HG02870 (cell line): Measurements from ENCODE around the gene CPNE2.
"Not testable (repeated sequence)": the region's sequence is repeated elsewhere in the genome, so short reads cannot be mapped to it uniquely, and the experiment has no call there.

ENCODE experiments used
- ATAC-seq: cut with Tn5 transposase; IDR thresholded peaks from one replicate; pipeline ENCODE4 v1.9.1; 2021; ENCODE audit warnings: mild to moderate bottlenecking, moderate library complexity; ENCODE audit not compliant: unreplicated experiment

CPNE2 gene

GRCh38 chr16:57096793-57097192 is 4.4 kb downstream of the CPNE2 start:
- ATAC-seq, result no peak

- no peak for ATAC-seq
These were observed 5.9 kb downstream of the CPNE2 start for GRCh38 chr16:57098188-57098841.

- ATAC-seq, result not testable (repeated sequence)
These were observed 7.6 kb downstream of the CPNE2 start for GRCh38 chr16:57099965-57100364.

- ATAC-seq, result no peak
These were observed 8.1 kb downstream of the CPNE2 start for GRCh38 chr16:57100445-57100844.

- no peak for ATAC-seq
These were observed 10.8 kb downstream of the CPNE2 start for GRCh38 chr16:57102888-57103851.

GRCh38 chr16:57104706-57105105 is 12.3 kb downstream of the CPNE2 start:
- ATAC-seq, result no peak

GRCh38 chr16:57105184-57105583 is 12.8 kb downstream of the CPNE2 start:
- ATAC-seq, result no peak

- no peak for ATAC-seq
These were observed 14.4 kb downstream of the CPNE2 start for GRCh38 chr16:57106767-57107166.

GRCh38 chr16:57107321-57107922 is 15.0 kb downstream of the CPNE2 start:
- no peak for ATAC-seq

GRCh38 chr16:57108432-57108831 is 16.0 kb downstream of the CPNE2 start:
- no peak for ATAC-seq

- not testable (repeated sequence) for ATAC-seq
These were observed 17.1 kb downstream of the CPNE2 start for GRCh38 chr16:57109259-57110105.

- ATAC-seq, result no peak
These were observed 18.6 kb downstream of the CPNE2 start for GRCh38 chr16:57110937-57111336.

GRCh38 chr16:57111420-57111819 is 19.0 kb downstream of the CPNE2 start:
- ATAC-seq, result no peak

GRCh38 chr16:57112403-57113041 is 20.1 kb downstream of the CPNE2 start:
- no peak for ATAC-seq

- ATAC-seq, result no peak
These were observed 20.7 kb downstream of the CPNE2 start for GRCh38 chr16:57113042-57113453.

- no peak for ATAC-seq
These were observed 21.3 kb downstream of the CPNE2 start for GRCh38 chr16:57113664-57114063.

GRCh38 chr16:57115168-57115513 is 22.8 kb downstream of the CPNE2 start:
- no peak for ATAC-seq

GRCh38 chr16:57115514-57116182 is 23.3 kb downstream of the CPNE2 start:
- ATAC-seq, result no peak

GRCh38 chr16:57118461-57119084 is 26.2 kb downstream of the CPNE2 start:
- no peak for ATAC-seq
